ENCODE results near the gene DNHD1. TPM values are rescaled to one million over a fixed set of nuclear protein-coding genes. Genes with fewer than 3 reads are reported as not detected.

Gene DNHD1
- total and polyA plus RNA-seq, 2 of the 8 experiments (the other 6 are each of a cell fraction or from before 2014, with no cell fraction given) = 5.0 to 6.8 TPM

DNA sequence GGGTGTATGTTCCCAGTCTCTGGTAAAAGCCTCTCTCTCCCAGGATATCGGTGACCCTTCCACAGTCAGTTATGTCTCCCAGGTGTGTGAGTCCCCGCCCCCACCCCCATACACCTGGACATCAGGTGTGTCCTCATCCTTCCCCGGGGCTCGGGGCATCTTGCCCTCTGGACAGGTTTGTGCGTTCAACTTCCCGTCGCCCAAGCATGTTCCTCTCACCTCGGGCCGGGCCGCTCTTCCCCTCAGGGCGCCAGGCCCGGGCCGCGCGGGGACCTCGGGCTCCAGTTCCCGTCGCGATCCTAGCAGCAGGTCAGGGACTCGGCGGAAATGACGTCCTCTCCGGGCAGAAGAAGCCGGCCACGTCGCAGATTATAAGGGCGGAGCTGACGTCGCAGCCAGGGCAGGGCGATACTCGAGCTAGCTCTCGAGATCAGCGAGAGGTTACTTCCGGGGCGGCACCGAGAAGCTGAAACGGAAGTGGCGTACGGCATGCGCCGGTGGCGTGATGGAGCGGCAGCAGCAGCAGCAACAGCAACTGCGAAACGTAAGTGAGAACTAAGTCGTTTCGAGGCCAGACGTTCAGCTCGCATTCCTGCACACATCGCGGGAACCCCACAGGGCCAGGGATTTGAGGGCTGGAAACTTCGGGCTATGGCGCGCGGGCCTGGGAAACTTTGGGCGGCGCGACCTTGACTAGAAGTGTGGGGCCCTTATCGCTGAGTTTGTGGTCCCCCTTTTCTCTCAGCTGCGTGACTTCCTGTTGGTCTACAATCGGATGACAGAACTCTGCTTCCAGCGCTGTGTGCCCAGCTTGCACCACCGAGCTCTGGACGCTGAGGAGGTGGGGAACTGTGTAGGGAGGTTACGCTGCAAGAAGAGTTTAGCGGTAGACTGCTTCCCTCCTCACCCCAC lies 15.8 kb upstream of the DNHD1 start, which contains the start of the genes ARFIP2 and TIMM10B (continued):
- TF ChIP-seq, protein P1, sequence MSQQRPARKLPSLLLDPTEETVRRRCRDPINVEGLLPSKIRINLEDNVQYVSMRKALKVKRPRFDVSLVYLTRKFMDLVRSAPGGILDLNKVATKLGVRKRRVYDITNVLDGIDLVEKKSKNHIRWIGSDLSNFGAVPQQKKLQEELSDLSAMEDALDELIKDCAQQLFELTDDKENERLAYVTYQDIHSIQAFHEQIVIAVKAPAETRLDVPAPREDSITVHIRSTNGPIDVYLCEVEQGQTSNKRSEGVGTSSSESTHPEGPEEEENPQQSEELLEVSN (IDR thresholded peaks at IDR 0.05) = peak; percentile 32
- peak; percentile 51 for TF ChIP-seq BRCA1 (IDR thresholded peaks at IDR 0.05; ENCODE audit: low read depth, low read length)
- TF ChIP-seq, protein P2, sequence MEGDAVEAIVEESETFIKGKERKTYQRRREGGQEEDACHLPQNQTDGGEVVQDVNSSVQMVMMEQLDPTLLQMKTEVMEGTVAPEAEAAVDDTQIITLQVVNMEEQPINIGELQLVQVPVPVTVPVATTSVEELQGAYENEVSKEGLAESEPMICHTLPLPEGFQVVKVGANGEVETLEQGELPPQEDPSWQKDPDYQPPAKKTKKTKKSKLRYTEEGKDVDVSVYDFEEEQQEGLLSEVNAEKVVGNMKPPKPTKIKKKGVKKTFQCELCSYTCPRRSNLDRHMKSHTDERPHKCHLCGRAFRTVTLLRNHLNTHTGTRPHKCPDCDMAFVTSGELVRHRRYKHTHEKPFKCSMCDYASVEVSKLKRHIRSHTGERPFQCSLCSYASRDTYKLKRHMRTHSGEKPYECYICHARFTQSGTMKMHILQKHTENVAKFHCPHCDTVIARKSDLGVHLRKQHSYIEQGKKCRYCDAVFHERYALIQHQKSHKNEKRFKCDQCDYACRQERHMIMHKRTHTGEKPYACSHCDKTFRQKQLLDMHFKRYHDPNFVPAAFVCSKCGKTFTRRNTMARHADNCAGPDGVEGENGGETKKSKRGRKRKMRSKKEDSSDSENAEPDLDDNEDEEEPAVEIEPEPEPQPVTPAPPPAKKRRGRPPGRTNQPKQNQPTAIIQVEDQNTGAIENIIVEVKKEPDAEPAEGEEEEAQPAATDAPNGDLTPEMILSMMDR (IDR thresholded peaks at IDR 0.05; ENCODE audit: control extremely low read depth in 1 of 3, insufficient read depth in 1 of 3, low read depth in 1 of 3, low read length in 3 of 3) = no peak
- TF ChIP-seq HDAC2 (IDR thresholded peaks at IDR 0.05; ENCODE audit: borderline replicate concordance in 1 of 2, low read depth in 2 of 2, low read length in 2 of 2) = 0 out of 4 replicates have a peak, but pooled peaks of 1 of the 2 experiments have one; percentile 48
- TF ChIP-seq CEBPB (IDR thresholded peaks at IDR 0.05; ENCODE audit: low read depth, low read length) = no peak
- peak; percentile 14; the same call in 1 of the 2 replicates for TF ChIP-seq SIX5 (IDR thresholded peaks at IDR 0.05; ENCODE audit: low read depth, low read length)
- no peak for TF ChIP-seq FOSL1 (IDR thresholded peaks at IDR 0.05; ENCODE audit: insufficient read depth, low read depth, low read length)
- TF ChIP-seq GTF2F1 (IDR thresholded peaks at IDR 0.05; ENCODE audit: borderline replicate concordance, low read depth, low read length) = 0 out of 2 replicates have a peak, but pooled peaks have one; percentile 22
- peak; percentile 95 for TF ChIP-seq PHF8 (conservative IDR thresholded peaks at IDR 0.05; ENCODE audit: low read depth, low read length)
- peak; percentile 84 for TF ChIP-seq TEAD4 (IDR thresholded peaks at IDR 0.05; ENCODE audit: low read depth, low read length)
- no peak for TF ChIP-seq HDAC6 (IDR thresholded peaks at IDR 0.05; ENCODE audit: low read depth, low read length)
- TF ChIP-seq BCL11A (IDR thresholded peaks at IDR 0.05; ENCODE audit: low read depth in 2 of 2, low read length in 2 of 2) = no peak
- TF ChIP-seq TCF12 (IDR thresholded peaks at IDR 0.05; ENCODE audit: low read depth, low read length) = no peak
- TF ChIP-seq TAF1 (IDR thresholded peaks at IDR 0.05; ENCODE audit: low read depth, low read length) = peak; percentile 89
- TF ChIP-seq NRF1 (IDR thresholded peaks at IDR 0.05; ENCODE audit: low read depth, low read length) = no peak
- TF ChIP-seq CTBP2 (IDR thresholded peaks at IDR 0.05; ENCODE audit: borderline replicate concordance, insufficient read depth, insufficient read length, low read length) = no peak
- TF ChIP-seq, protein P3, sequence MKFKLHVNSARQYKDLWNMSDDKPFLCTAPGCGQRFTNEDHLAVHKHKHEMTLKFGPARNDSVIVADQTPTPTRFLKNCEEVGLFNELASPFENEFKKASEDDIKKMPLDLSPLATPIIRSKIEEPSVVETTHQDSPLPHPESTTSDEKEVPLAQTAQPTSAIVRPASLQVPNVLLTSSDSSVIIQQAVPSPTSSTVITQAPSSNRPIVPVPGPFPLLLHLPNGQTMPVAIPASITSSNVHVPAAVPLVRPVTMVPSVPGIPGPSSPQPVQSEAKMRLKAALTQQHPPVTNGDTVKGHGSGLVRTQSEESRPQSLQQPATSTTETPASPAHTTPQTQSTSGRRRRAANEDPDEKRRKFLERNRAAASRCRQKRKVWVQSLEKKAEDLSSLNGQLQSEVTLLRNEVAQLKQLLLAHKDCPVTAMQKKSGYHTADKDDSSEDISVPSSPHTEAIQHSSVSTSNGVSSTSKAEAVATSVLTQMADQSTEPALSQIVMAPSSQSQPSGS (IDR thresholded peaks at IDR 0.05; ENCODE audit: low read length) = 0 out of 2 replicates have a peak, but pooled peaks have one; percentile 61
- TF ChIP-seq SRF (IDR thresholded peaks at IDR 0.05; ENCODE audit: low read depth, low read length) = no peak

All from H1 (cell line).